Esophagus mucosa (tissue), 1 donor: ENCODE measurements around the gene HRAS. TPM values are rescaled to one million over a fixed set of nuclear protein-coding genes. Genes with fewer than 3 reads are reported as not detected.

ENCODE experiments used
- ATAC-seq: fragments of 200-7000 bp; cut with Tn5 transposase; one replicate; pipeline ENCODE4 v1.9.1; 2020
- total RNA-seq: library from RNA; stranded (reverse); gene quantifications from one replicate; pipeline ENCODE4 v1.2.4, GENCODE V29; 2023
- donor health status: DM: yes; HTN: yes; CAD: no.

HRAS gene
- total RNA-seq, 1 donor from 2014 or later = 118 TPM

- ATAC-seq = no peak
Measured at GRCh38 chr11:492427-493226, 42.7 kb downstream of the HRAS start.

GRCh38 chr11:491358-491757 is 44.0 kb downstream of the HRAS start:
- no peak for ATAC-seq

GRCh38 chr11:490930-491260 is 44.5 kb downstream of the HRAS start:
- no peak for ATAC-seq

GRCh38 chr11:490186-490929 is 45.0 kb downstream of the HRAS start:
- no peak for ATAC-seq

GRCh38 chr11:489610-490185 is 45.7 kb downstream of the HRAS start:
- ATAC-seq = no peak

- ATAC-seq = no peak
Measured at GRCh38 chr11:488992-489391, 46.4 kb downstream of the HRAS start.

GRCh38 chr11:488579-488978 is 46.8 kb downstream of the HRAS start:
- ATAC-seq = no peak

GRCh38 chr11:488062-488461 is 47.3 kb downstream of the HRAS start:
- no peak for ATAC-seq

- no peak for ATAC-seq
Measured at GRCh38 chr11:487571-488021, 47.8 kb downstream of the HRAS start.

GRCh38 chr11:486189-486588 is 49.2 kb downstream of the HRAS start:
- peak; percentile 19 for ATAC-seq

GRCh38 chr11:484616-485015 is 50.8 kb downstream of the HRAS start:
- peak; percentile 16 for ATAC-seq

Other genes starting within 250 kb of the HRAS start
- gene PGGHG, start 246.4 kb downstream of the HRAS start, total RNA-seq = 2.4 TPM
- gene IFITM5, start 236.1 kb downstream of the HRAS start, total RNA-seq = not detected
- 94.0 TPM for gene IFITM2, start 227.8 kb downstream of the HRAS start, total RNA-seq
- gene IFITM1, start 221.5 kb downstream of the HRAS start, total RNA-seq = 59.8 TPM
- gene IFITM3, start 214.7 kb downstream of the HRAS start, total RNA-seq = 180 TPM
- 0.32 TPM for gene B4GALNT4, start 166.1 kb downstream of the HRAS start, total RNA-seq
- gene PKP3, start 141.4 kb downstream of the HRAS start, total RNA-seq = 359 TPM
- gene SIGIRR, start 120.6 kb downstream of the HRAS start, total RNA-seq = 15.4 TPM
- gene ANO9, start 93.6 kb downstream of the HRAS start, total RNA-seq = 12.8 TPM
- gene PTDSS2, start 85.3 kb downstream of the HRAS start, total RNA-seq = 12.0 TPM
- gene RNH1, start 28.3 kb downstream of the HRAS start, total RNA-seq = 152 TPM
- 1.3 TPM for gene LRRC56, start 2.0 kb upstream of the HRAS start, total RNA-seq
- gene LMNTD2, start 25.2 kb upstream of the HRAS start, total RNA-seq = 3.0 TPM
- gene RASSF7, start 25.4 kb upstream of the HRAS start, total RNA-seq = 19.6 TPM
- gene PHRF1, start 40.9 kb upstream of the HRAS start, total RNA-seq = 17.6 TPM
- gene IRF7, start 80.4 kb upstream of the HRAS start, total RNA-seq = 19.5 TPM
- gene CDHR5, start 89.4 kb upstream of the HRAS start, total RNA-seq = not detected
- gene SCT, start 91.6 kb upstream of the HRAS start, total RNA-seq = not detected
- gene DRD4, start 101.7 kb upstream of the HRAS start, total RNA-seq = 0.16 TPM
- 23.8 TPM for gene DEAF1, start 159.6 kb upstream of the HRAS start, total RNA-seq
- 15.7 TPM for gene TMEM80, start 160.2 kb upstream of the HRAS start, total RNA-seq
- 259 TPM for gene EPS8L2, start 170.7 kb upstream of the HRAS start, total RNA-seq
- gene TALDO1, start 211.9 kb upstream of the HRAS start, total RNA-seq = 263 TPM
- gene GATD1, start 241.9 kb upstream of the HRAS start, total RNA-seq = 38.4 TPM